ENCODE results near the gene KCNJ16.

The KCNJ16 gene

GRCh38 chr17:70100983-70101382 lies 26.0 kb downstream of the KCNJ16 start:
- Histone ChIP-seq H3K36me3 (ENCODE audit: insufficient read depth, low read length) (no peaks in the 10 kb centered on the region), H3K4me1 (ENCODE audit: insufficient read depth, low read length) (no peaks in the 10 kb centered on the region), H3K4me3 (ENCODE audit: low read depth in 1 of 2, low read length in 2 of 2) (no peak overlapping the region), H3K9ac (ENCODE audit: low read length) (no peak overlapping the region), H3K27ac (ENCODE audit: low read depth, low read length) (no peak overlapping the region), H3K27me3 (ENCODE audit: control insufficient read depth in 1 of 2, insufficient read depth in 2 of 2, low read length in 2 of 2) (no peaks in the 10 kb centered on the region), H3K9me3 (ENCODE audit: low read length) (no peaks in the 10 kb centered on the region)

- Histone ChIP-seq H3K27ac (ENCODE audit: low read depth, low read length) (no peak overlapping the region), H3K4me3 (ENCODE audit: low read depth in 1 of 2, low read length in 2 of 2) (no peak overlapping the region), H3K4me1 (ENCODE audit: insufficient read depth, low read length) (no peaks in the 10 kb centered on the region), H3K9me3 (ENCODE audit: low read length) (no peaks in the 10 kb centered on the region), H3K36me3 (ENCODE audit: insufficient read depth, low read length) (no peaks in the 10 kb centered on the region), H3K27me3 (ENCODE audit: control insufficient read depth in 1 of 2, insufficient read depth in 2 of 2, low read length in 2 of 2) (no peaks in the 10 kb centered on the region), H3K9ac (ENCODE audit: low read length) (no peak overlapping the region)
Observed at GRCh38 chr17:70102531-70102930, 27.5 kb downstream of the KCNJ16 start.

- Histone ChIP-seq H3K9me3 (ENCODE audit: low read length) (no peaks in the 10 kb centered on the region), H3K4me1 (ENCODE audit: insufficient read depth, low read length) (no peaks in the 10 kb centered on the region), H3K27ac (ENCODE audit: low read depth, low read length) (no peak overlapping the region), H3K9ac (ENCODE audit: low read length) (no peak overlapping the region), H3K4me3 (ENCODE audit: low read depth in 1 of 2, low read length in 2 of 2) (no peak overlapping the region), H3K27me3 (ENCODE audit: control insufficient read depth in 1 of 2, insufficient read depth in 2 of 2, low read length in 2 of 2) (no peaks in the 10 kb centered on the region), H3K36me3 (ENCODE audit: insufficient read depth, low read length) (no peaks in the 10 kb centered on the region)
Observed at GRCh38 chr17:70104791-70105523, 29.9 kb downstream of the KCNJ16 start.

- Histone ChIP-seq H3K27me3 (ENCODE audit: control insufficient read depth in 1 of 2, insufficient read depth in 2 of 2, low read length in 2 of 2) (no peaks in the 10 kb centered on the region), H3K36me3 (ENCODE audit: insufficient read depth, low read length) (no peaks in the 10 kb centered on the region), H3K4me1 (ENCODE audit: insufficient read depth, low read length) (no peaks in the 10 kb centered on the region), H3K9ac (ENCODE audit: low read length) (no peak overlapping the region), H3K27ac (ENCODE audit: low read depth, low read length) (no peak overlapping the region), H3K9me3 (ENCODE audit: low read length) (no peaks in the 10 kb centered on the region), H3K4me3 (ENCODE audit: low read depth in 1 of 2, low read length in 2 of 2) (no peak overlapping the region)
Observed at GRCh38 chr17:70105641-70106040, 30.6 kb downstream of the KCNJ16 start.

GRCh38 chr17:70106551-70106950 lies 31.5 kb downstream of the KCNJ16 start:
- Histone ChIP-seq H3K36me3 (ENCODE audit: insufficient read depth, low read length) (no peaks in the 10 kb centered on the region), H3K9ac (ENCODE audit: low read length) (no peak overlapping the region), H3K27me3 (ENCODE audit: control insufficient read depth in 1 of 2, insufficient read depth in 2 of 2, low read length in 2 of 2) (no peaks in the 10 kb centered on the region), H3K27ac (ENCODE audit: low read depth, low read length) (no peak overlapping the region), H3K9me3 (ENCODE audit: low read length) (no peaks in the 10 kb centered on the region), H3K4me3 (ENCODE audit: low read depth in 1 of 2, low read length in 2 of 2) (no peak overlapping the region), H3K4me1 (ENCODE audit: insufficient read depth, low read length) (no peaks in the 10 kb centered on the region)

GRCh38 chr17:70107441-70107840 lies 32.4 kb downstream of the KCNJ16 start:
- Histone ChIP-seq H3K36me3 (ENCODE audit: insufficient read depth, low read length) (no peaks in the 10 kb centered on the region), H3K27me3 (ENCODE audit: control insufficient read depth in 1 of 2, insufficient read depth in 2 of 2, low read length in 2 of 2) (no peaks in the 10 kb centered on the region), H3K9ac (ENCODE audit: low read length) (no peak overlapping the region), H3K9me3 (ENCODE audit: low read length) (no peaks in the 10 kb centered on the region), H3K4me1 (ENCODE audit: insufficient read depth, low read length) (no peaks in the 10 kb centered on the region), H3K4me3 (ENCODE audit: low read depth in 1 of 2, low read length in 2 of 2) (no peak overlapping the region), H3K27ac (ENCODE audit: low read depth, low read length) (no peak overlapping the region)

GRCh38 chr17:70107904-70108565 lies 33.0 kb downstream of the KCNJ16 start:
- Histone ChIP-seq H3K4me3 (ENCODE audit: low read depth in 1 of 2, low read length in 2 of 2) (no peak overlapping the region), H3K27ac (ENCODE audit: low read depth, low read length) (no peak overlapping the region), H3K27me3 (ENCODE audit: control insufficient read depth in 1 of 2, insufficient read depth in 2 of 2, low read length in 2 of 2) (no peaks in the 10 kb centered on the region), H3K9me3 (ENCODE audit: low read length) (no peaks in the 10 kb centered on the region), H3K4me1 (ENCODE audit: insufficient read depth, low read length) (no peaks in the 10 kb centered on the region), H3K36me3 (ENCODE audit: insufficient read depth, low read length) (no peaks in the 10 kb centered on the region), H3K9ac (ENCODE audit: low read length) (no peak overlapping the region)

- Histone ChIP-seq H3K9me3 (ENCODE audit: low read length) (no peaks in the 10 kb centered on the region), H3K9ac (ENCODE audit: low read length) (no peak overlapping the region), H3K4me3 (ENCODE audit: low read depth in 1 of 2, low read length in 2 of 2) (no peak overlapping the region), H3K27me3 (ENCODE audit: control insufficient read depth in 1 of 2, insufficient read depth in 2 of 2, low read length in 2 of 2) (no peaks in the 10 kb centered on the region), H3K27ac (ENCODE audit: low read depth, low read length) (no peak overlapping the region), H3K36me3 (ENCODE audit: insufficient read depth, low read length) (no peaks in the 10 kb centered on the region), H3K4me1 (ENCODE audit: insufficient read depth, low read length) (peaks cover 5% of the 10 kb centered on the region)
Observed at GRCh38 chr17:70109497-70109896, 34.5 kb downstream of the KCNJ16 start.

GRCh38 chr17:70110443-70110880 lies 35.4 kb downstream of the KCNJ16 start:
- H3K4me1 ChIP-seq (ENCODE audit: insufficient read depth, low read length) = peaks cover 12% of the 10 kb centered on the region
- H3K9ac ChIP-seq (ENCODE audit: low read length) = no peak overlapping the region
- no peaks in the 10 kb centered on the region for H3K36me3 ChIP-seq (ENCODE audit: insufficient read depth, low read length)
- no peak overlapping the region for H3K4me3 ChIP-seq (ENCODE audit: low read depth in 1 of 2, low read length in 2 of 2)
- H3K27me3 ChIP-seq (ENCODE audit: control insufficient read depth in 1 of 2, insufficient read depth in 2 of 2, low read length in 2 of 2) = no peaks in the 10 kb centered on the region
- H3K9me3 ChIP-seq (ENCODE audit: low read length) = no peaks in the 10 kb centered on the region
- no peak overlapping the region for H3K27ac ChIP-seq (ENCODE audit: low read depth, low read length)

- Histone ChIP-seq H3K9me3 (ENCODE audit: low read length) (no peaks in the 10 kb centered on the region), H3K4me3 (ENCODE audit: low read depth in 1 of 2, low read length in 2 of 2) (no peak overlapping the region), H3K27ac (ENCODE audit: low read depth, low read length) (no peak overlapping the region)
Observed at GRCh38 chr17:70111201-70111600, 36.2 kb downstream of the KCNJ16 start.

GRCh38 chr17:70114405-70114804 lies 39.4 kb downstream of the KCNJ16 start:
- H3K4me1 ChIP-seq (ENCODE audit: insufficient read depth, low read length) = peaks cover 12% of the 10 kb centered on the region

More at GRCh38 chr17:70111201-70111600, 36.2 kb downstream of the KCNJ16 start:
- Histone ChIP-seq H3K4me1 (ENCODE audit: insufficient read depth, low read length) (peaks cover 12% of the 10 kb centered on the region), H3K9ac (ENCODE audit: low read length) (no peak overlapping the region), H3K36me3 (ENCODE audit: insufficient read depth, low read length) (no peaks in the 10 kb centered on the region), H3K27me3 (ENCODE audit: control insufficient read depth in 1 of 2, insufficient read depth in 2 of 2, low read length in 2 of 2) (no peaks in the 10 kb centered on the region)

GRCh38 chr17:70115126-70115525 lies 40.1 kb downstream of the KCNJ16 start:
- no peaks in the 10 kb centered on the region for H3K27me3 ChIP-seq (ENCODE audit: control insufficient read depth in 1 of 2, insufficient read depth in 2 of 2, low read length in 2 of 2)
- no peaks in the 10 kb centered on the region for H3K36me3 ChIP-seq (ENCODE audit: insufficient read depth, low read length)
- peaks cover 12% of the 10 kb centered on the region for H3K4me1 ChIP-seq (ENCODE audit: insufficient read depth, low read length)
- H3K4me3 ChIP-seq (ENCODE audit: low read depth in 1 of 2, low read length in 2 of 2) = no peak overlapping the region
- H3K27ac ChIP-seq (ENCODE audit: low read depth, low read length) = no peak overlapping the region
- no peaks in the 10 kb centered on the region for H3K9me3 ChIP-seq (ENCODE audit: low read length)
- H3K9ac ChIP-seq (ENCODE audit: low read length) = no peak overlapping the region

More at GRCh38 chr17:70114405-70114804, 39.4 kb downstream of the KCNJ16 start:
- Histone ChIP-seq H3K27me3 (ENCODE audit: control insufficient read depth in 1 of 2, insufficient read depth in 2 of 2, low read length in 2 of 2) (no peaks in the 10 kb centered on the region), H3K36me3 (ENCODE audit: insufficient read depth, low read length) (no peaks in the 10 kb centered on the region), H3K27ac (ENCODE audit: low read depth, low read length) (no peak overlapping the region), H3K4me3 (ENCODE audit: low read depth in 1 of 2, low read length in 2 of 2) (no peak overlapping the region), H3K9ac (ENCODE audit: low read length) (no peak overlapping the region), H3K9me3 (ENCODE audit: low read length) (no peaks in the 10 kb centered on the region)

Measured in muscle layer of colon (tissue), 2 donors.